IMR-90 (cell line): ENCODE measurements around the gene A3GALT2. TPM values are rescaled to one million over a fixed set of nuclear protein-coding genes. Genes with fewer than 3 reads are reported as not detected.
A peak's percentile ranks its signal among the peaks of the same experiment; 100 is the strongest.

Experiments
- ATAC-seq: fragments of 200-7000 bp; cut with Tn5 transposase; 2 replicates; pipeline ENCODE4 v1.9.1; 2020; ENCODE audit warnings: low read depth, mild to moderate bottlenecking, moderate library complexity
- BruUV-seq: library from RNA; stranded (reverse); fragments of 400-500 nt; replicated peaks from 2 replicates; lab custom pipeline; 2021; lab: Mats Ljungman, UMichigan
- CTCF ChIA-PET: fragments of 300-600 bp; formaldehyde crosslinking; extraction: SDS; loops from one replicate; lab custom pipeline; 2021; ENCODE audit warnings: antibody characterized with exemption; lab: Yijun Ruan, JAX
- POLR2A ChIA-PET: fragments of 300-600 bp; sonication (Branson Sonifier 250); formaldehyde crosslinking; loops from one replicate; lab custom pipeline; 2022; ENCODE audit warnings: antibody characterized with exemption; ENCODE audit not compliant: unreplicated experiment; lab: Charles Lee
- DNase-seq: peaks from one replicate; pipeline ENCODE4 v3.0.0; 2013
- H2AFZ ChIP-seq: replicated peaks from 2 replicates; pipeline ENCODE3; 2013; ENCODE audit warnings: low read length, mild to moderate bottlenecking; ENCODE audit not compliant: poor library complexity
- H2AK5ac ChIP-seq: 2 replicates; pipeline ENCODE4 v1.6.1; 2013; ENCODE audit warnings: low read depth, low read length, inconsistent platforms
- H2AK9ac ChIP-seq: replicated peaks from 2 replicates; pipeline ENCODE3; 2013; ENCODE audit warnings: mild to moderate bottlenecking, low read depth, low read length, moderate library complexity; ENCODE audit not compliant: poor library complexity
- H2BK120ac ChIP-seq: 2 replicates; pipeline ENCODE4 v1.6.1; 2013; ENCODE audit warnings: low read depth, low read length, inconsistent platforms
- H2BK15ac ChIP-seq: 3 replicates; pipeline ENCODE4 v1.6.1; 2013; ENCODE audit warnings: low read depth, low read length, inconsistent platforms
- H2BK20ac ChIP-seq: 2 replicates; pipeline ENCODE4 v1.6.1; 2013; ENCODE audit warnings: low read depth, mild to moderate bottlenecking, inconsistent platforms, low read length, moderate library complexity
- H2BK5ac ChIP-seq: 2 replicates; pipeline ENCODE4 v1.6.1; 2013; ENCODE audit warnings: mild to moderate bottlenecking, low read depth, low read length, inconsistent platforms; ENCODE audit not compliant: poor library complexity, severe bottlenecking
- H3K14ac ChIP-seq: replicated peaks from 2 replicates; pipeline ENCODE4 v1.6.1; 2013; ENCODE audit warnings: low read depth, low read length, inconsistent platforms
- H3K18ac ChIP-seq: 2 replicates; pipeline ENCODE4 v1.6.1; 2013; ENCODE audit warnings: low read depth, low read length, control low read depth
- H3K23ac ChIP-seq: 2 replicates; pipeline ENCODE4 v1.6.1; 2013; ENCODE audit warnings: low read depth, low read length, inconsistent platforms
- H3K27ac ChIP-seq: 2 replicates; pipeline ENCODE4 v1.5.1; 2013; ENCODE audit warnings: mild to moderate bottlenecking, control low read depth, low read length; ENCODE audit not compliant: insufficient read depth
- H3K27me3 ChIP-seq: 2 replicates; pipeline ENCODE4 v1.6.1; 2013; ENCODE audit warnings: low read length; ENCODE audit not compliant: control insufficient read depth, insufficient read depth
- H3K36me3 ChIP-seq: 2 replicates; pipeline ENCODE4 v1.6.1; 2013; ENCODE audit warnings: low read length, mixed read lengths; ENCODE audit not compliant: control insufficient read depth, insufficient read depth
- H3K4ac ChIP-seq: 2 replicates; pipeline ENCODE4 v1.6.1; 2013; ENCODE audit warnings: low read depth, low read length, inconsistent platforms
- H3K4me1 ChIP-seq: 2 replicates; pipeline ENCODE4 v1.6.1; 2013; ENCODE audit warnings: low read length, mixed read lengths; ENCODE audit not compliant: control insufficient read depth, insufficient read depth
- H3K4me2 ChIP-seq: 2 replicates; pipeline ENCODE4 v1.6.1; 2013; ENCODE audit warnings: low read depth, mild to moderate bottlenecking, control low read depth, low read length, moderate library complexity
- H3K4me3 ChIP-seq: 2 replicates; pipeline ENCODE4 v1.5.1; 2013; ENCODE audit warnings: low read depth, mild to moderate bottlenecking, control low read depth, low read length, moderate library complexity; ENCODE audit not compliant: insufficient read depth
- H3K56ac ChIP-seq: 2 replicates; pipeline ENCODE4 v1.6.1; 2013; ENCODE audit warnings: low read length, inconsistent platforms; ENCODE audit not compliant: insufficient read depth; ENCODE audit errors: extremely low read depth
- H3K79me1 ChIP-seq, 2 experiments: 2 replicates each; pipeline ENCODE4 v1.6.1; 2013; ENCODE audit warnings: low read length in 2 of 2, inconsistent platforms in 1 of 2, low read depth in 1 of 2
- H3K9ac ChIP-seq: 2 replicates; pipeline ENCODE4 v1.6.1; 2013; ENCODE audit warnings: low read depth, low read length, control low read depth
- H3K9me1 ChIP-seq: 2 replicates; pipeline ENCODE4 v1.6.1; 2013; ENCODE audit warnings: low read length, inconsistent platforms; ENCODE audit not compliant: insufficient read depth
- H3K9me3 ChIP-seq: 2 replicates; pipeline ENCODE4 v1.6.1; 2013; ENCODE audit warnings: low read length; ENCODE audit not compliant: control insufficient read depth, insufficient read depth
- H4K20me1 ChIP-seq: 2 replicates; pipeline ENCODE4 v1.6.1; 2013; ENCODE audit warnings: low read length, inconsistent platforms; ENCODE audit not compliant: insufficient read depth
- H4K5ac ChIP-seq: 2 replicates; pipeline ENCODE4 v1.6.1; 2013; ENCODE audit warnings: mild to moderate bottlenecking, low read depth, low read length, control low read depth
- H4K8ac ChIP-seq, 2 experiments: 2 replicates each; pipeline ENCODE4 v1.6.1; 2013; ENCODE audit warnings: low read depth in 2 of 2, low read length in 2 of 2, control low read depth in 1 of 2, inconsistent platforms in 1 of 2
- H4K91ac ChIP-seq: 2 replicates; pipeline ENCODE4 v1.6.1; 2013; ENCODE audit warnings: low read depth, low read length, inconsistent platforms; ENCODE audit not compliant: insufficient read depth
- ELK1 ChIP-seq: fragments of 150-350 bp; IDR thresholded peaks from 2 replicates; pipeline ENCODE4 v1.6.1; 2016; ENCODE audit warnings: low read depth, mild to moderate bottlenecking, low read length, moderate library complexity, borderline replicate concordance
- FOS ChIP-seq: fragments of 150-350 bp; IDR thresholded peaks from 2 replicates; pipeline ENCODE4 v1.6.1; 2016; ENCODE audit warnings: low read depth, low read length
- MAFK ChIP-seq: IDR thresholded peaks from 2 replicates; pipeline ENCODE4 v1.6.1; 2012; ENCODE audit warnings: low read depth, low read length, improper control_type of control experiment
- MAZ ChIP-seq: IDR thresholded peaks from 2 replicates; pipeline ENCODE4 v1.6.1; 2012; ENCODE audit warnings: low read depth, mild to moderate bottlenecking, low read length, improper control_type of control experiment, moderate library complexity, borderline replicate concordance
- RAD21 ChIP-seq: IDR thresholded peaks from 2 replicates; pipeline ENCODE4 v1.6.1; 2012; ENCODE audit warnings: low read length, improper control_type of control experiment
- WGBS, 2 experiments: methylation state at CpG; one replicate each; pipeline versions ENCODE4 v1.1.5 to v1.1.7; 2013; ENCODE audit warnings: missing lambda C conversion rate in 2 of 2; ENCODE audit not compliant: insufficient read length in 1 of 2; ENCODE audit errors: extremely low coverage in 2 of 2; 5-methylcytosine and 5-hydroxymethylcytosine counted together
- dilution Hi-C: fragments of 300-500 bp; cut with HindIII; formaldehyde crosslinking; loops from one replicate; pipeline ENCODE4 v1.14.3; 2018; ENCODE audit warnings: low sequenced_read_pairs; ENCODE audit not compliant: unreplicated experiment
- in situ Hi-C: fragments of 300-500 bp; cut with MboI; formaldehyde crosslinking; loops from 3 replicates; pipeline ENCODE4 v1.14.3; 2019; ENCODE audit warnings: low sequenced_read_pairs, inconsistent platforms, mixed read lengths
- intact Hi-C: fragments of 100-400 bp; cut with micrococcal nuclease; formaldehyde crosslinking; loops from 2 replicates; pipeline ENCODE4 v1.10.0; 2022
- polyA plus RNA-seq, 3 experiments: library from polyadenylated mRNA; depleted of rRNA; stranded (reverse); fragments of >200 nt; gene quantifications; 2 replicates each; pipeline ENCODE4 v1.2.3, GENCODE V29; 2012; ENCODE audit warnings: low replicate concordance in 1 of 3
- total RNA-seq: library from RNA; depleted of rRNA; stranded (reverse); fragments of >200 nt; gene quantifications from 2 replicates; pipeline ENCODE4 v1.2.3, GENCODE V29; 2012
- TF ChIP-seq, protein P1 (sequence below): fragments of 150-350 bp; IDR thresholded peaks from 2 replicates; pipeline ENCODE4 v1.6.1; 2017; ENCODE audit warnings: mild to moderate bottlenecking, antibody characterized with exemption, low read length, low read depth

Gene A3GALT2
- total and polyA plus RNA-seq, 2 of the 4 experiments (the other 2 are of a cell fraction) = not detected

DNA sequence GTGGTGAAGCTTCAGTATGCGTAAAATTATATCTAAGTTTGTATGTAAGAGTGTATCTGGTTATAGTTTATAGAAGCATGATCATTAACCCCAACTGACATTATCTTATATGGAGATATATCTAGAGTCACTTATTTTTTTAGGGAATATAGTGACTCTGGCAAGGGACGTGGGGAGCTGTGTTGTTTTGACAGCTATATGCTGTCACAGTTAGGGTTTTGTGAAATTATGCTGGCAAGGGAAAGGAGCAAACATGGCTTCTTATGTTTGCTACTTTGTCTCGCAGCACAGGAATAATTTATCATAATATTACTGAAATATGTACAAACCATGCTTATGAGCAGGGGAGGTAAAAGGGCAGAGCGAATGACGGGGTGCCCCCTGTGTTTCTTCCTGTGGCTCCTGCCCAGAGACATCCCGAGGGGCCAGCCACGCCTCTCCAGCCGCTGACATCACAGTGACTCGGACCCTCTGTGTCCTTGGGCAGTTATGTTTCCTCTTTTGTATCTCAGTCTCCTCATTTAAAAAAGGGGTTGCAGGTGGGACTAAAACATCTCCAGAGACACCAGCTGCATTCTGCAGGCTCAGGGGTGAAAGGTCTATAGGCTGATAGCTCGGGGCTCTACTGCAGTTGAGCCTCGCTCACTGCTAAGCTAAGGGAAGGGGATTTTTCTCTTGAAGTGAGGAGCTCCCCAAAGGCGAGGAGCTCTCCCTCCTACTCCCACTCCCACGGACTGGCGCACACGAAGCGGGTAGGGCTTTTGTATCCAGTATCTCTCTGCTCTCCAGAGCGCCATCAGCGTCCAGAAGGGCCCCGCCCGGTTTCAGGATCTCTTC lies 14.9 kb downstream of the A3GALT2 start:
- no peak overlapping the region for H2AK5ac ChIP-seq
- H3K18ac ChIP-seq = no peak overlapping the region
- no peak overlapping the region for H2BK15ac ChIP-seq
- H3K14ac ChIP-seq = no peak overlapping the region
- H2AK9ac ChIP-seq = no peak overlapping the region
- no peak for DNase-seq
- H3K27ac ChIP-seq = no peak overlapping the region
- peaks cover 7% of the 10 kb centered on the region for H3K4me1 ChIP-seq
- H3K23ac ChIP-seq = no peak overlapping the region
- H2AFZ ChIP-seq = peak overlapping the region; percentile 68
- H4K20me1 ChIP-seq = no peaks in the 10 kb centered on the region
- H3K9ac ChIP-seq = no peak overlapping the region
- no TSS peak for BruUV-seq
- no peak overlapping the region for H3K4ac ChIP-seq
- no peak overlapping the region for H4K5ac ChIP-seq
- H2BK120ac ChIP-seq = no peak overlapping the region
- in situ Hi-C loops = no loop called here
- no peak for ATAC-seq
- H3K79me1 ChIP-seq = 0 out of 4 replicates have a peak, but pooled peaks cover 0 to 2% of the 10 kb centered on the region in 2 experiments
- no peak overlapping the region for H2BK5ac ChIP-seq
- POLR2A ChIA-PET = interaction anchor here (0.6 kb wide), 2 partner anchors 15 to 49 kb away, joined by 4 to 7 read pairs; partner anchors contain the start of gene A3GALT2
- H3K4me2 ChIP-seq = no peak overlapping the region
- H3K4me3 ChIP-seq = no peak overlapping the region
- no peak overlapping the region for H4K91ac ChIP-seq
- no peak overlapping the region for H4K8ac ChIP-seq
- CTCF ChIA-PET = interaction anchor here (1.8 kb wide), 1 partner anchor 11 kb away, joined by 5 read pairs; no protein-coding TSS in a partner anchor
- H3K36me3 ChIP-seq = no peaks in the 10 kb centered on the region
- peaks cover 3% of the 10 kb centered on the region for H3K9me1 ChIP-seq
- no peaks in the 10 kb centered on the region; the same call in 1 of the 2 replicates for H3K27me3 ChIP-seq
- dilution Hi-C loops = no loop called here
- no peak overlapping the region for H2BK20ac ChIP-seq
- TF ChIP-seq ELK1 (no peak), MAZ (no peak), RAD21 (no peak), MAFK (no peak), FOS (no peak)
- TF ChIP-seq, protein P1, sequence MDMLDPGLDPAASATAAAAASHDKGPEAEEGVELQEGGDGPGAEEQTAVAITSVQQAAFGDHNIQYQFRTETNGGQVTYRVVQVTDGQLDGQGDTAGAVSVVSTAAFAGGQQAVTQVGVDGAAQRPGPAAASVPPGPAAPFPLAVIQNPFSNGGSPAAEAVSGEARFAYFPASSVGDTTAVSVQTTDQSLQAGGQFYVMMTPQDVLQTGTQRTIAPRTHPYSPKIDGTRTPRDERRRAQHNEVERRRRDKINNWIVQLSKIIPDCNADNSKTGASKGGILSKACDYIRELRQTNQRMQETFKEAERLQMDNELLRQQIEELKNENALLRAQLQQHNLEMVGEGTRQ = no peak
- intact Hi-C loops = no loop called here
- H3K9me3 ChIP-seq = no peaks in the 10 kb centered on the region
- WGBS, 2 experiments = no CpG with 5 or more reads among the region's 20 CpGs
- no peak overlapping the region for H3K56ac ChIP-seq
